HepG2 (cell line): ENCODE measurements around the gene ABCC1. TPM values are rescaled to one million over a fixed set of nuclear protein-coding genes. Genes with fewer than 3 reads are reported as not detected.
A peak's percentile ranks its signal among the peaks of the same experiment; 100 is the strongest.

Experiments
- ASH2L ChIP-seq: fragments of 300-600, 200-600 bp; sonication (generic); IDR thresholded peaks from 2 replicates; pipeline ENCODE4 v1.7.0; 2017; ENCODE audit warnings: low read depth, mild to moderate bottlenecking, moderate library complexity, mixed read lengths, low read length; ENCODE audit not compliant: insufficient read length
- HHEX ChIP-seq: IDR thresholded peaks from 2 replicates; pipeline ENCODE4 v1.6.1; 2016; ENCODE audit warnings: control low read depth
- LCORL ChIP-seq, 2 experiments: fragments of 450-650 bp in 1 of 2; sonication (generic) in 1 of 2; formaldehyde crosslinking in 1 of 2; IDR thresholded peaks; 2 replicates each; pipeline versions ENCODE4 v1.5.0 to v1.6.1; 2017 to 2020; ENCODE audit warnings: antibody characterized with exemption in 1 of 2, missing genetic modification reagents in 1 of 2
- NR2F2 ChIP-seq: IDR thresholded peaks from 2 replicates; pipeline ENCODE4 v1.6.1; 2012; ENCODE audit warnings: low read depth, inconsistent platforms, borderline replicate concordance
- SIX4 ChIP-seq: sonication (generic); formaldehyde crosslinking; IDR thresholded peaks from 2 replicates; pipeline ENCODE4 v1.4.0; 2020; ENCODE audit warnings: missing genetic modification reagents
- SKI ChIP-seq: fragments of 450-650 bp; IDR thresholded peaks from one replicate; pipeline ENCODE4 v1.6.1; 2018; ENCODE audit warnings: mild to moderate bottlenecking; ENCODE audit not compliant: partially characterized antibody
- SMC3 ChIP-seq: IDR thresholded peaks from 2 replicates; pipeline ENCODE4 v1.6.1; 2011; ENCODE audit warnings: low read length, improper control_type of control experiment
- TEAD3 ChIP-seq: optimal IDR thresholded peaks from 2 replicates; pipeline ENCODE3; 2016; ENCODE audit warnings: borderline replicate concordance
- ZMAT3 ChIP-seq: sonication (generic); formaldehyde crosslinking; conservative IDR thresholded peaks from 2 replicates; pipeline ENCODE4 v1.7.0; 2021; ENCODE audit warnings: missing genetic modification reagents
- ZNF335 ChIP-seq: sonication (generic); formaldehyde crosslinking; IDR thresholded peaks from 2 replicates; pipeline ENCODE4 v1.4.0; 2020; ENCODE audit warnings: missing genetic modification reagents
- polyA plus RNA-seq, 8 experiments: library from polyadenylated mRNA; depleted of rRNA in 3 of 8; stranded (reverse) in 7 of 8; unstranded in 1 of 8; fragments of >200 nt; fragmentation: Illumina TruSeq in 4 of 8; extraction: Trizol in 4 of 8; gene quantifications; 2 replicates each; pipeline versions ENCODE4 v1.2.1 to v1.2.3, GENCODE V29; 2011 to 2016; ENCODE audit warnings: low read depth in 4 of 8, missing spikeins in 1 of 8, mixed read lengths in 1 of 8; ENCODE audit not compliant: insufficient read depth in 1 of 8
- total RNA-seq, 5 experiments: library from RNA; depleted of rRNA; stranded (reverse); fragments of >200 nt; fragmentation: Illumina TruSeq; extraction: Trizol; gene quantifications; 2 replicates each; pipeline ENCODE4 v1.2.3, GENCODE V29; 2016; ENCODE audit warnings: low read depth in 1 of 5
- TF ChIP-seq, protein P1 (sequence below): sonication (generic); formaldehyde crosslinking; IDR thresholded peaks from 2 replicates; pipeline ENCODE4 v1.4.0; 2020; ENCODE audit warnings: missing genetic modification reagents
- TF ChIP-seq, protein P2 (sequence below): sonication (generic); formaldehyde crosslinking; IDR thresholded peaks from 2 replicates; pipeline ENCODE4 v1.8.0; 2022; ENCODE audit warnings: missing genetic modification reagents, mild to moderate bottlenecking, borderline replicate concordance
- TF ChIP-seq, protein P3 (sequence below): IDR thresholded peaks from 2 replicates; pipeline ENCODE4 v1.6.1; 2016; ENCODE audit warnings: missing compliant biosample characterization, missing genetic modification reagents, borderline replicate concordance
- TF ChIP-seq, protein P4 (sequence below): sonication (generic); formaldehyde crosslinking; IDR thresholded peaks from 2 replicates; pipeline ENCODE4 v1.4.0; 2020; ENCODE audit warnings: mild to moderate bottlenecking, low read depth, missing genetic modification reagents

Gene ABCC1
- total and polyA plus RNA-seq, 2 of the 13 experiments (the other 11 are each of a cell fraction or from before 2014, with no cell fraction given) = 13.0 to 30.6 TPM

DNA sequence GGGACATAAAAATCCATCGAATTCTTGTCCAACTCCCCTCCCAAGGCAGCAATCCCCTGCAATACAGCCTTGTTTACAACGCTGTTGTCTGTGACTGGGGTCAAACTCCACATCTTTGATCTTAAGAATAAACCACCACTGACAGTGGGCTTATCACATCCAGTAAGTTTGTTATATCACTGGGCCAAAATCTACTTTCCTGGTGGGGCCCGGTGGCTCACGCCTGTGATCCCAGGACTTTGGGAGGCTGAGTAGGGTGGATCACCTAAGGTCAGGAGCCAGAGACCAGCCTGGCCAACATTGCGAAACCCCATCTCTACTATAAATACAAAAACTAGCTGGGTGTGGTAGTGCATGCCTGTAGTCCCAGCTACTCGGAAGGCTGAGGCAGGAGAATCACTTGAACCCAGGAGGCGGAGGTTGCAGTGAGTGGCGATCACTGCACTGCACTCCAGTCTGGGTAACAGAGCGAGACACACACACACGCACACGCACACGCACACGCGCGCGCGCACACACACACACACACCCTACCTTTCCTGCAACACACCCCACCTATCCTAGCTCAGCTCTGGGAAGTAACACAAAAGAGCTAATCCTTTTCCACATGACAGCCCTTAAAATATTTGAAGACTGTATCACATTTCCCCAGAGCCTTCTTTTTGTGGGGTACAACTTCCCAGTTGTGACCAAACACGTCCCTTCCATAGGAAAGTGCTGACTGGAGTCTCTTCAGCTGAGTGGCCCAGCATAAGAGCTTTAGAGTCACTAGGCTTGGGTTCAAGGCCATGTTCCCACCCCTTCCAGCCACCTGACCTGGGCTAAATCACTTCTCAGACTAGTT, 20.9 kb upstream of the ABCC1 start (continued):
- TF ChIP-seq, protein P1, sequence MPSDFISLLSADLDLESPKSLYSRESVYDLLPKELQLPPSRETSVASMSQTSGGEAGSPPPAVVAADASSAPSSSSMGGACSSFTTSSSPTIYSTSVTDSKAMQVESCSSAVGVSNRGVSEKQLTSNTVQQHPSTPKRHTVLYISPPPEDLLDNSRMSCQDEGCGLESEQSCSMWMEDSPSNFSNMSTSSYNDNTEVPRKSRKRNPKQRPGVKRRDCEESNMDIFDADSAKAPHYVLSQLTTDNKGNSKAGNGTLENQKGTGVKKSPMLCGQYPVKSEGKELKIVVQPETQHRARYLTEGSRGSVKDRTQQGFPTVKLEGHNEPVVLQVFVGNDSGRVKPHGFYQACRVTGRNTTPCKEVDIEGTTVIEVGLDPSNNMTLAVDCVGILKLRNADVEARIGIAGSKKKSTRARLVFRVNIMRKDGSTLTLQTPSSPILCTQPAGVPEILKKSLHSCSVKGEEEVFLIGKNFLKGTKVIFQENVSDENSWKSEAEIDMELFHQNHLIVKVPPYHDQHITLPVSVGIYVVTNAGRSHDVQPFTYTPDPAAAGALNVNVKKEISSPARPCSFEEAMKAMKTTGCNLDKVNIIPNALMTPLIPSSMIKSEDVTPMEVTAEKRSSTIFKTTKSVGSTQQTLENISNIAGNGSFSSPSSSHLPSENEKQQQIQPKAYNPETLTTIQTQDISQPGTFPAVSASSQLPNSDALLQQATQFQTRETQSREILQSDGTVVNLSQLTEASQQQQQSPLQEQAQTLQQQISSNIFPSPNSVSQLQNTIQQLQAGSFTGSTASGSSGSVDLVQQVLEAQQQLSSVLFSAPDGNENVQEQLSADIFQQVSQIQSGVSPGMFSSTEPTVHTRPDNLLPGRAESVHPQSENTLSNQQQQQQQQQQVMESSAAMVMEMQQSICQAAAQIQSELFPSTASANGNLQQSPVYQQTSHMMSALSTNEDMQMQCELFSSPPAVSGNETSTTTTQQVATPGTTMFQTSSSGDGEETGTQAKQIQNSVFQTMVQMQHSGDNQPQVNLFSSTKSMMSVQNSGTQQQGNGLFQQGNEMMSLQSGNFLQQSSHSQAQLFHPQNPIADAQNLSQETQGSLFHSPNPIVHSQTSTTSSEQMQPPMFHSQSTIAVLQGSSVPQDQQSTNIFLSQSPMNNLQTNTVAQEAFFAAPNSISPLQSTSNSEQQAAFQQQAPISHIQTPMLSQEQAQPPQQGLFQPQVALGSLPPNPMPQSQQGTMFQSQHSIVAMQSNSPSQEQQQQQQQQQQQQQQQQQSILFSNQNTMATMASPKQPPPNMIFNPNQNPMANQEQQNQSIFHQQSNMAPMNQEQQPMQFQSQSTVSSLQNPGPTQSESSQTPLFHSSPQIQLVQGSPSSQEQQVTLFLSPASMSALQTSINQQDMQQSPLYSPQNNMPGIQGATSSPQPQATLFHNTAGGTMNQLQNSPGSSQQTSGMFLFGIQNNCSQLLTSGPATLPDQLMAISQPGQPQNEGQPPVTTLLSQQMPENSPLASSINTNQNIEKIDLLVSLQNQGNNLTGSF (CRISPR knock-in tag) = no peak; the same call in 1 of the 2 replicates
- TF ChIP-seq, protein P2, sequence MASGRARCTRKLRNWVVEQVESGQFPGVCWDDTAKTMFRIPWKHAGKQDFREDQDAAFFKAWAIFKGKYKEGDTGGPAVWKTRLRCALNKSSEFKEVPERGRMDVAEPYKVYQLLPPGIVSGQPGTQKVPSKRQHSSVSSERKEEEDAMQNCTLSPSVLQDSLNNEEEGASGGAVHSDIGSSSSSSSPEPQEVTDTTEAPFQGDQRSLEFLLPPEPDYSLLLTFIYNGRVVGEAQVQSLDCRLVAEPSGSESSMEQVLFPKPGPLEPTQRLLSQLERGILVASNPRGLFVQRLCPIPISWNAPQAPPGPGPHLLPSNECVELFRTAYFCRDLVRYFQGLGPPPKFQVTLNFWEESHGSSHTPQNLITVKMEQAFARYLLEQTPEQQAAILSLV (CRISPR knock-in tag) = peak; percentile 36; the same call in 1 of the 2 replicates
- TF ChIP-seq NR2F2 (peak; percentile 41; the same call in 1 of the 2 replicates), SKI (peak; percentile 32), SMC3 (no peak), ZNF335 (CRISPR knock-in tag) (no peak), SIX4 (CRISPR knock-in tag) (no peak), ASH2L (peak; percentile 46), HHEX (CRISPR knock-in tag) (no peak), TEAD3 (CRISPR knock-in tag) (peak; percentile 26), LCORL (IDR thresholded peaks at IDR 0.05) (no peak), LCORL (CRISPR knock-in tag; IDR thresholded peaks at IDR 0.05) (no peak), ZMAT3 (CRISPR knock-in tag) (no peak)
- TF ChIP-seq, protein P3, sequence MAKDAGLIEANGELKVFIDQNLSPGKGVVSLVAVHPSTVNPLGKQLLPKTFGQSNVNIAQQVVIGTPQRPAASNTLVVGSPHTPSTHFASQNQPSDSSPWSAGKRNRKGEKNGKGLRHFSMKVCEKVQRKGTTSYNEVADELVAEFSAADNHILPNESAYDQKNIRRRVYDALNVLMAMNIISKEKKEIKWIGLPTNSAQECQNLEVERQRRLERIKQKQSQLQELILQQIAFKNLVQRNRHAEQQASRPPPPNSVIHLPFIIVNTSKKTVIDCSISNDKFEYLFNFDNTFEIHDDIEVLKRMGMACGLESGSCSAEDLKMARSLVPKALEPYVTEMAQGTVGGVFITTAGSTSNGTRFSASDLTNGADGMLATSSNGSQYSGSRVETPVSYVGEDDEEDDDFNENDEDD (CRISPR knock-in tag) = no peak
- TF ChIP-seq, protein P4, sequence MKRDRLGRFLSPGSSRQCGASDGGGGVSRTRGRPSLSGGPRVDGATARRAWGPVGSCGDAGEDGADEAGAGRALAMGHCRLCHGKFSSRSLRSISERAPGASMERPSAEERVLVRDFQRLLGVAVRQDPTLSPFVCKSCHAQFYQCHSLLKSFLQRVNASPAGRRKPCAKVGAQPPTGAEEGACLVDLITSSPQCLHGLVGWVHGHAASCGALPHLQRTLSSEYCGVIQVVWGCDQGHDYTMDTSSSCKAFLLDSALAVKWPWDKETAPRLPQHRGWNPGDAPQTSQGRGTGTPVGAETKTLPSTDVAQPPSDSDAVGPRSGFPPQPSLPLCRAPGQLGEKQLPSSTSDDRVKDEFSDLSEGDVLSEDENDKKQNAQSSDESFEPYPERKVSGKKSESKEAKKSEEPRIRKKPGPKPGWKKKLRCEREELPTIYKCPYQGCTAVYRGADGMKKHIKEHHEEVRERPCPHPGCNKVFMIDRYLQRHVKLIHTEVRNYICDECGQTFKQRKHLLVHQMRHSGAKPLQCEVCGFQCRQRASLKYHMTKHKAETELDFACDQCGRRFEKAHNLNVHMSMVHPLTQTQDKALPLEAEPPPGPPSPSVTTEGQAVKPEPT (CRISPR knock-in tag) = no peak
